A549 (cell line): ENCODE results near the gene NIPAL3. TPM values are rescaled to one million over a fixed set of nuclear protein-coding genes. Genes with fewer than 3 reads are reported as not detected.
"Not testable (repeated sequence)": the region's sequence is repeated elsewhere in the genome, so short reads cannot be mapped to it uniquely, and the experiment has no call there.

ENCODE experiments used
- ATAC-seq, 2 experiments: fragments of 200-7000 bp in 1 of 2; fragments of >200 bp in 1 of 2; cut with Nextera tagmentation in 1 of 2; cut with Tn5 transposase in 1 of 2; 3 replicates each; pipeline versions ENCODE4 v1.8.0 to v1.9.1; 2018 to 2020; ENCODE audit warnings: mild to moderate bottlenecking in 1 of 2, moderate library complexity in 1 of 2
- CTCF ChIA-PET: fragments of 300-600 bp; sonication (Branson Sonifier 250); formaldehyde crosslinking; extraction: SDS; loops from one replicate; lab custom pipeline; 2021; ENCODE audit warnings: antibody characterized with exemption, inconsistent platforms; lab: Yijun Ruan, JAX
- POLR2A ChIA-PET: fragments of 350-600 bp; formaldehyde crosslinking; extraction: SDS; loops from one replicate; lab custom pipeline; 2021; ENCODE audit warnings: antibody characterized with exemption, inconsistent platforms; lab: Yijun Ruan, JAX
- DNase-seq, 2 experiments: peaks; one replicate each; pipeline versions ENCODE4 v3.0.0 to v3.0.0-alpha.2; 2011 to 2016; ENCODE audit warnings: low read depth in 1 of 2, low spot score in 1 of 2
- FAIRE-seq: peaks from 2 replicates; lab custom pipeline; 2011; peaks lifted over from hg19 to GRCh38; lab: Jason Lieb, UNC
- H3K27ac ChIP-seq, 2 experiments: fragments of >200 bp; sonication (Bioruptor Twin); formaldehyde crosslinking; 3 replicates each; pipeline ENCODE4 v1.5.1; 2016 to 2017
- H3K4me1 ChIP-seq: fragments of >200 bp; sonication (Bioruptor Twin); formaldehyde crosslinking; 3 replicates; pipeline ENCODE4 v1.6.1; 2016
- H3K4me2 ChIP-seq: fragments of >200 bp; sonication (Bioruptor Twin); formaldehyde crosslinking; 3 replicates; pipeline ENCODE4 v1.6.1; 2016
- H3K4me3 ChIP-seq: fragments of >200 bp; sonication (Bioruptor Twin); formaldehyde crosslinking; 3 replicates; pipeline ENCODE4 v1.5.1; 2016
- H3K9me3 ChIP-seq: fragments of >200 bp; sonication (Bioruptor Twin); formaldehyde crosslinking; 3 replicates; pipeline ENCODE4 v1.6.1; 2016
- BHLHE40 ChIP-seq: IDR thresholded peaks from 2 replicates; pipeline ENCODE4 v1.6.1; 2012; ENCODE audit warnings: low read depth, low read length, inconsistent platforms
- CHD2 ChIP-seq: fragments of 150-350 bp; IDR thresholded peaks from 2 replicates; pipeline ENCODE4 v1.6.1; 2014; ENCODE audit warnings: low read length; ENCODE audit not compliant: partially characterized antibody
- EHMT2 ChIP-seq: fragments of 200-600 bp; sonication (generic); IDR thresholded peaks from 2 replicates; pipeline ENCODE4 v1.6.1; 2016; ENCODE audit warnings: antibody characterized with exemption, low read depth, mild to moderate bottlenecking, moderate library complexity
- FOSB ChIP-seq: fragments of 250-450 bp; sonication (Bioruptor Pico); IDR thresholded peaks from 2 replicates; pipeline ENCODE4 v1.5.0; 2020; ENCODE audit warnings: mild to moderate bottlenecking, moderate library complexity
- FOSL2 ChIP-seq, 2 experiments: fragments of 450-650 bp in 1 of 2; fragments of >200 bp in 1 of 2; sonication (Bioruptor Twin) in 1 of 2; formaldehyde crosslinking; IDR thresholded peaks; 2 replicates each; pipeline versions ENCODE4 v1.5.0 to v1.6.1; 2016 to 2020; ENCODE audit warnings: mild to moderate bottlenecking in 1 of 2, moderate library complexity in 1 of 2
- HEYL ChIP-seq: fragments of 250-450 bp; sonication (Bioruptor Pico); IDR thresholded peaks from 2 replicates; pipeline ENCODE4 v1.8.0; 2021; ENCODE audit warnings: mild to moderate bottlenecking, moderate library complexity
- HOXA7 ChIP-seq: fragments of 250-450 bp; sonication (Bioruptor Pico); IDR thresholded peaks from 2 replicates; pipeline ENCODE4 v1.5.0; 2020; ENCODE audit warnings: mild to moderate bottlenecking, moderate library complexity
- NFE2L2 ChIP-seq: fragments of 150-350 bp; conservative IDR thresholded peaks from 2 replicates; pipeline ENCODE4 v1.6.1; 2014; ENCODE audit warnings: low read length
- RAD21 ChIP-seq, 2 experiments: fragments of >200 bp in 1 of 2; sonication (Bioruptor Twin) in 1 of 2; formaldehyde crosslinking in 1 of 2; IDR thresholded peaks in 1 of 2; conservative IDR thresholded peaks in 1 of 2; 2 replicates in 1 of 2; 3 replicates in 1 of 2; pipeline ENCODE4 v1.6.1; 2012 to 2018; ENCODE audit warnings: inconsistent platforms in 1 of 2
- RARB ChIP-seq: fragments of 250-450 bp; sonication (Bioruptor Pico); IDR thresholded peaks from 2 replicates; pipeline ENCODE4 v1.8.0; 2021; ENCODE audit warnings: mild to moderate bottlenecking, moderate library complexity
- RCOR1 ChIP-seq: fragments of 150-350 bp; IDR thresholded peaks from 2 replicates; pipeline ENCODE4 v1.6.1; 2014; ENCODE audit warnings: antibody characterized with exemption, low read length, low read depth
- SMC3 ChIP-seq: fragments of >200 bp; sonication (Bioruptor Twin); formaldehyde crosslinking; IDR thresholded peaks from 3 replicates; pipeline ENCODE4 v1.6.1; 2018; ENCODE audit warnings: inconsistent platforms
- SREBF2 ChIP-seq: fragments of 450-650 bp; IDR thresholded peaks from 2 replicates; pipeline ENCODE4 v1.6.1; 2014; ENCODE audit warnings: mild to moderate bottlenecking, moderate library complexity
- TP53 ChIP-seq: fragments of 250-450 bp; sonication (Bioruptor Pico); IDR thresholded peaks from 2 replicates; pipeline ENCODE4 v1.5.0; 2021; ENCODE audit warnings: mild to moderate bottlenecking, moderate library complexity
- WGBS: methylation state at CpG from one replicate; pipeline ENCODE4 v1.1.6; 2017; ENCODE audit errors: missing lambda C conversion rate; 5-methylcytosine and 5-hydroxymethylcytosine counted together
- polyA plus RNA-seq, 4 experiments: library from polyadenylated mRNA; depleted of rRNA in 3 of 4; stranded (reverse); fragments of >200 nt; fragmentation: RNase III in 1 of 4; extraction: RNeasy Plus Mini Kit Qiagen cat#74134 plus additional on column Dnase treatment in 1 of 4; gene quantifications; 2 replicates in 3 of 4; 3 replicates in 1 of 4; pipeline ENCODE4 v1.2.3, GENCODE V29; 2011 to 2017
- TF ChIP-seq, protein P1 (sequence below): IDR thresholded peaks from 2 replicates; pipeline ENCODE4 v1.6.1; 2012
- TF ChIP-seq, protein P2 (sequence below): fragments of >200 bp; sonication (Bioruptor Twin); formaldehyde crosslinking; IDR thresholded peaks from 3 replicates; pipeline ENCODE4 v1.6.1; 2016
- TF ChIP-seq, protein P3 (sequence below): fragments of 250-450 bp; sonication (Bioruptor Pico); IDR thresholded peaks from 2 replicates; pipeline ENCODE4 v1.5.0; 2020; ENCODE audit warnings: low read depth, mild to moderate bottlenecking, moderate library complexity
- TF ChIP-seq, protein P4 (sequence below): fragments of 200-600 bp; sonication (generic); IDR thresholded peaks from 2 replicates; pipeline ENCODE4 v1.6.1; 2016; ENCODE audit warnings: antibody characterized with exemption, mild to moderate bottlenecking, moderate library complexity

Gene NIPAL3
- polyA plus RNA-seq, 2 of the 4 experiments (the other 2 are of a cell fraction), result 5.1 to 10.4 TPM

DNA sequence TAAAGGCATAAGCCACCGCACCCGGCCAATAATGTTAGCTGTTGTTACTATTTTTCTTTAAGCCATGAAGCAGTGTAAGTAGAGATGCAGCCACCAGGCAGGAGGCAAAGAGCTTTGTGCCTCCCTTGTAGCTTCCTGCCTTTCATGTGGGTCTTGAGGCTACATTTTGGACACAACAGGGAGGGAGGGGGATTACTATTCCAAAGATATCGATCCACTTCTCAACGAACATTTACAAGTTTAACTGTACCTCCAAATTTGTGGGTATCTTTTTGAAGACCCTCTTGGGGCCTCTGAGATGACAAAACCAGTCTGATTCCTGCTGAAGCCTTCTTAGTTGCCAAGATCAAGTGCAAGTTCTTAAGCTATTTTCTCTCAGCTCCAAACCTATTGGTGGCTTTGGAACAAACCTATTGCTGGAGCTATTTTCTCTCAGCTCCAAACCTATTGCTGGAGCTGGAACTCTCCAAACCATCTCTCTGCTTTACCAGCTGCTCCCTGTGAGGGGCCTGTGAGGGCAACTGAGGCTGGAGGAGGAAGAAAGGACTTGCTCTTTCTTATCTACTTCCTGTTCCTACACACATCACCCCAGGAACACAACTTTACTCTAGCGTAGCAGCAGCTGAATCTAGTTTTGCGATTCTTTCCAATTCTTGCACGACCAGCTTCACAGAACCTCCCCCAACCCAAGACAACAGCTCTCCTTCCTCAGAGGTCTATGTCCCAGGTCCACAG is 70.9 kb downstream of the NIPAL3 start (continued):
- TF ChIP-seq SMC3, result no peak
- TF ChIP-seq, all 56 proteins: peak for 0

DNA sequence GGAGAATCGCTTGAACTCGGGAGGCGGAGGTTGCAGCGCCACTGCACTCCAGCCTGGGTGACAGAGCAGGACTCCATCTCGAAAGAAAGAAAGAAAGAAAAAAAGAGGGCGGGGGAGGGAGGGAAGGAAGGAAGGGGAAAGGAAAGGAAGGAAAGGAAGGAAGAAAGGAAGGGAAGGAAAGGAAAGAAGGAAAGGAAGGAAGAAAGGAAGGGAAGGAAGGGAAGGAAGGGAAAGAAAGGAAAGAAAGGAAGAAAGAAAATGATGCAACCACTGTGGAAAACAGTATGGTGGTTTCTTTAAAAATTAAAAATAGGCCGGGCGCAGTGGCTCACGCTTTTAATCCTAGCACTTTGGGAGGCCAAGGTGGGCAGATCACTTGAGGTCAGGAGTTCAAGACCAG is 71.9 kb downstream of the NIPAL3 start:
- no peak overlapping the region for H3K4me2 ChIP-seq
- H3K27ac ChIP-seq, result no peak overlapping the region
- 57% methylated on average over 6 of the region's 9 CpGs for WGBS
- no peak overlapping the region for H3K4me3 ChIP-seq
- DNase-seq, result no peak
- CTCF ChIA-PET, result no interaction called here
- H3K4me1 ChIP-seq, result no peaks in the 10 kb centered on the region
- peaks cover 3% of the 10 kb centered on the region; the same call in 1 of the 3 replicates for H3K9me3 ChIP-seq
- ATAC-seq, result no peak
- FAIRE-seq, result no peak
- TF ChIP-seq BHLHE40, result no peak
- TF ChIP-seq NFE2L2, result no peak
- TF ChIP-seq, protein P1, sequence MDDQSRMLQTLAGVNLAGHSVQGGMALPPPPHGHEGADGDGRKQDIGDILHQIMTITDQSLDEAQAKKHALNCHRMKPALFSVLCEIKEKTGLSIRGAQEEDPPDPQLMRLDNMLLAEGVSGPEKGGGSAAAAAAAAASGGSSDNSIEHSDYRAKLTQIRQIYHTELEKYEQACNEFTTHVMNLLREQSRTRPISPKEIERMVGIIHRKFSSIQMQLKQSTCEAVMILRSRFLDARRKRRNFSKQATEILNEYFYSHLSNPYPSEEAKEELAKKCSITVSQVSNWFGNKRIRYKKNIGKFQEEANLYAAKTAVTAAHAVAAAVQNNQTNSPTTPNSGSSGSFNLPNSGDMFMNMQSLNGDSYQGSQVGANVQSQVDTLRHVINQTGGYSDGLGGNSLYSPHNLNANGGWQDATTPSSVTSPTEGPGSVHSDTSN, result no peak
- no peak for TF ChIP-seq CHD2
- TF ChIP-seq FOSL2 (IDR thresholded peaks at IDR 0.05), result no peak
- TF ChIP-seq FOSL2 (CRISPR knock-in tag; IDR thresholded peaks at IDR 0.05), result no peak
- TF ChIP-seq, protein P2, sequence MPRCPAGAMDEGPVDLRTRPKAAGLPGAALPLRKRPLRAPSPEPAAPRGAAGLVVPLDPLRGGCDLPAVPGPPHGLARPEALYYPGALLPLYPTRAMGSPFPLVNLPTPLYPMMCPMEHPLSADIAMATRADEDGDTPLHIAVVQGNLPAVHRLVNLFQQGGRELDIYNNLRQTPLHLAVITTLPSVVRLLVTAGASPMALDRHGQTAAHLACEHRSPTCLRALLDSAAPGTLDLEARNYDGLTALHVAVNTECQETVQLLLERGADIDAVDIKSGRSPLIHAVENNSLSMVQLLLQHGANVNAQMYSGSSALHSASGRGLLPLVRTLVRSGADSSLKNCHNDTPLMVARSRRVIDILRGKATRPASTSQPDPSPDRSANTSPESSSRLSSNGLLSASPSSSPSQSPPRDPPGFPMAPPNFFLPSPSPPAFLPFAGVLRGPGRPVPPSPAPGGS, result no peak
- no peak for TF ChIP-seq RCOR1
- no peak for TF ChIP-seq HOXA7 (CRISPR knock-in tag)
- TF ChIP-seq, protein P3, sequence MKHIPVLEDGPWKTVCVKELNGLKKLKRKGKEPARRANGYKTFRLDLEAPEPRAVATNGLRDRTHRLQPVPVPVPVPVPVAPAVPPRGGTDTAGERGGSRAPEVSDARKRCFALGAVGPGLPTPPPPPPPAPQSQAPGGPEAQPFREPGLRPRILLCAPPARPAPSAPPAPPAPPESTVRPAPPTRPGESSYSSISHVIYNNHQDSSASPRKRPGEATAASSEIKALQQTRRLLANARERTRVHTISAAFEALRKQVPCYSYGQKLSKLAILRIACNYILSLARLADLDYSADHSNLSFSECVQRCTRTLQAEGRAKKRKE, result no peak
- no peak for TF ChIP-seq HEYL
- no peak for TF ChIP-seq RARB
- TF ChIP-seq EHMT2, result no peak
- no peak for TF ChIP-seq RAD21 (conservative IDR thresholded peaks at IDR 0.05 in 1 of 2, IDR thresholded peaks at IDR 0.05 in 1 of 2)
- TF ChIP-seq FOSB (CRISPR knock-in tag), result no peak
- no peak for TF ChIP-seq SREBF2
- TF ChIP-seq, protein P4, sequence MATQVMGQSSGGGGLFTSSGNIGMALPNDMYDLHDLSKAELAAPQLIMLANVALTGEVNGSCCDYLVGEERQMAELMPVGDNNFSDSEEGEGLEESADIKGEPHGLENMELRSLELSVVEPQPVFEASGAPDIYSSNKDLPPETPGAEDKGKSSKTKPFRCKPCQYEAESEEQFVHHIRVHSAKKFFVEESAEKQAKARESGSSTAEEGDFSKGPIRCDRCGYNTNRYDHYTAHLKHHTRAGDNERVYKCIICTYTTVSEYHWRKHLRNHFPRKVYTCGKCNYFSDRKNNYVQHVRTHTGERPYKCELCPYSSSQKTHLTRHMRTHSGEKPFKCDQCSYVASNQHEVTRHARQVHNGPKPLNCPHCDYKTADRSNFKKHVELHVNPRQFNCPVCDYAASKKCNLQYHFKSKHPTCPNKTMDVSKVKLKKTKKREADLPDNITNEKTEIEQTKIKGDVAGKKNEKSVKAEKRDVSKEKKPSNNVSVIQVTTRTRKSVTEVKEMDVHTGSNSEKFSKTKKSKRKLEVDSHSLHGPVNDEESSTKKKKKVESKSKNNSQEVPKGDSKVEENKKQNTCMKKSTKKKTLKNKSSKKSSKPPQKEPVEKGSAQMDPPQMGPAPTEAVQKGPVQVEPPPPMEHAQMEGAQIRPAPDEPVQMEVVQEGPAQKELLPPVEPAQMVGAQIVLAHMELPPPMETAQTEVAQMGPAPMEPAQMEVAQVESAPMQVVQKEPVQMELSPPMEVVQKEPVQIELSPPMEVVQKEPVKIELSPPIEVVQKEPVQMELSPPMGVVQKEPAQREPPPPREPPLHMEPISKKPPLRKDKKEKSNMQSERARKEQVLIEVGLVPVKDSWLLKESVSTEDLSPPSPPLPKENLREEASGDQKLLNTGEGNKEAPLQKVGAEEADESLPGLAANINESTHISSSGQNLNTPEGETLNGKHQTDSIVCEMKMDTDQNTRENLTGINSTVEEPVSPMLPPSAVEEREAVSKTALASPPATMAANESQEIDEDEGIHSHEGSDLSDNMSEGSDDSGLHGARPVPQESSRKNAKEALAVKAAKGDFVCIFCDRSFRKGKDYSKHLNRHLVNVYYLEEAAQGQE, result no peak
- TF ChIP-seq TP53, result no peak
- POLR2A ChIA-PET, result no interaction called here

DNA sequence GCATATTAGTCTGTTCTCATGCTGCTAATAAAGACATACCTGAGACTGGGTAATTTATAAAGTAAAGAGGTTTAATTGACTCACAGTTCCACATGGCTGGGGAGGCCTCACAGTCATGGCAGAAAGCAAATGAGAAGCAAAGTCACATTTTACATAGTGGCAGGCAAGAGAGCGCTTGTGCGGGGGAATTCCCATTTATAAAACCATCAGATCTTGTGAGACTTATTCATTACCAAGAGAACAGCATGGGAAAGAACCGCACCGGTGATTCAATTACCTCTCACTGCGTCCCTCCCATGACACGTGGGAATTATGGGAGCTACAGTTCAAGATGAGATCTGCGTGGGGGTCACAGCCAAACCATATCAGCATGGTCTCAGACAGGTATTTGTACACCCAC is 72.6 kb downstream of the NIPAL3 start:
- WGBS, result 94% methylated on average over 7 of the region's 7 CpGs
- H3K27ac ChIP-seq, ATAC-seq, H3K4me2 ChIP-seq, H3K9me3 ChIP-seq, H3K4me1 ChIP-seq, FAIRE-seq, POLR2A ChIA-PET, DNase-seq, H3K4me3 ChIP-seq, CTCF ChIA-PET: not testable (repeated sequence)
